HG03045 (cell line): ENCODE data around the gene LRRFIP2.
"Not testable (repeated sequence)": the region's sequence is repeated elsewhere in the genome, so short reads cannot be mapped to it uniquely, and the experiment has no call there.

ENCODE experiments used
- ATAC-seq: cut with Tn5 transposase; IDR thresholded peaks from one replicate; pipeline ENCODE4 v1.9.1; 2021; ENCODE audit warnings: mild to moderate bottlenecking, moderate library complexity; ENCODE audit not compliant: unreplicated experiment

The LRRFIP2 gene

DNA sequence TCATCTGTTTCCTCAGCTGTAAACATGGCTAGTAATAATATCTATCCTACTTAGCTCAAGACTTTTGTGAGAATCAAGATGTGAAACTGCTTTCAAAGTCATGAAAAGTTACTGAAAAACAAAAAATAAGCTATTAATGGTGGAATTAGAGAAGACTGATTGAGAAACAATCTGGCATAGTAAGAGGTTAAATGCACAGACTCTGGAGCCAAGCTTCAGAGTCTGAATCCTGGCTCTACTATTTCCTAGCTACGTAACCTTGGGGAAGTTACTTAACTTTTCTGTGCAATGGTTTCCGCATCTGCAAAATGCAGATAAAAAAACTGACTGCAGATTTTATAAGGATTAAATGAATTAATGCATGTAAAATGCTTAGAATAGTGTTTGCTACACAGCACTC, 28.8 kb downstream of the LRRFIP2 start:
- ATAC-seq = no peak

DNA sequence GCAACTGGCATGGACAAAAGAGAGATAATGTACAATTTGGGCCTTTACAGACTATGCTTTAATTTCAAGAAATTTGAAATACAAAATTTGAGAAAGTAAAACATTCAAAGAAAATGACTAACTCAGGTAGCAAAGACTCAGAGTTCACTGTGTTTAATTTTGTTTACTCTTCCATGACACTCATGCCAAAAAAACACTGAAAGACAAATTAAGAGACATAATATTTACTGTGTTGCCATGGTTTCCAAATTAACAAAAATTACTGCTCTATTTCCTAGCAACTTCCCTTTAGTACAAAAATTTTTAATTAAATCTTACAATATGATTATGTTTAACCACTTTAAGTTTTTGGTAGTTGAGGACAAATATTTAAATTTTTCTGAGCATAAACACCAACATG, 29.6 kb downstream of the LRRFIP2 start:
- no peak for ATAC-seq

GRCh38 chr3:37143821-37144220, 30.6 kb downstream of the LRRFIP2 start:
- ATAC-seq = no peak

DNA sequence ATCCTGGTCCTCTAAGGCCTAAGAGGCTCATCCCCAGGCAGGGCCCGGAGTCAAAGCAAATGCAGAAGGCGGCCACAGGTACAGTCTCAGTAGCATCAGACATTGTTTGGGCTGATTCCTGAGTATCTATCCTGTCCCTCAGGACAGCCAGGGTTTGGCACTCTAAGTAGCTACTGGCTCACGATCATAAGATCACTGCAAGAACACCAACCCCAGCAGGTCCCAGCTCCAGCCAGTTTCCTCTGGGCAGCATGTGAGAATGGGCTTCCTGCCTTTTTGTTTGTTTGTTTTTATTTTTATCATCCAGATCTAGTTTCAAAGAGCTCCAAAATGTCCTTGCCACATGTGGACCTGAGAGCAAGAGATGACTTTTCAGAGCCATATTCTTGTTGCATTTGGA, 32.7 kb downstream of the LRRFIP2 start:
- ATAC-seq = no peak

DNA sequence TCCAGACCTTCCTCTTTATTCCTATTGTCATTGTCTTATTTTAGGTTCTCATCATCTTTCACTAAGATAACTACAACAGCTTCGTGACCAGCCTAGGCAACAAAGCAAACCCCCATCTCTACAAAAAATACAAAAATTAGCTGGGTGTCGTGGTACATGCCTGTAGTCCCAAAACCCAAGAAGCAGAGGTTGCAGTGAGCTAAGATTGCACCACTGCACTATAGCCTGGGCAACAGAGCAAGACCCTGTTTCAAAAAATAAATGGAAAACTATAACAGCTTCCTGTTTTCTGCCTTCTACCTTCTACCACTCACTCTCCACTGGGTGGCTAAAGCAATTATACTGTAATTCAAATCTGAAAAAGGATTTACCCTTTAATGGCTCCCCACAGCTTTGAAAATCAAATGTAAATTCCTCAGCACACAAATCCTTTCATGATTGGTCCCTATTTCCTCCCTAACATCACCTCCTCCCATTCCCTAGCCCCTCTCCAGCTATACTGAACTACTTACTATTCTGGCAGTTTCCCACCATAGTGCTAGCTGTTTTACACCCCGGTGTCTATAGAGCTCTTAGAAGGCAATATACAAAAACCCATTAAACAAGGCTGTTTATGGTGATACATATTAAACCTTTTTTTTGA, 33.4 kb downstream of the LRRFIP2 start:
- no peak for ATAC-seq

DNA sequence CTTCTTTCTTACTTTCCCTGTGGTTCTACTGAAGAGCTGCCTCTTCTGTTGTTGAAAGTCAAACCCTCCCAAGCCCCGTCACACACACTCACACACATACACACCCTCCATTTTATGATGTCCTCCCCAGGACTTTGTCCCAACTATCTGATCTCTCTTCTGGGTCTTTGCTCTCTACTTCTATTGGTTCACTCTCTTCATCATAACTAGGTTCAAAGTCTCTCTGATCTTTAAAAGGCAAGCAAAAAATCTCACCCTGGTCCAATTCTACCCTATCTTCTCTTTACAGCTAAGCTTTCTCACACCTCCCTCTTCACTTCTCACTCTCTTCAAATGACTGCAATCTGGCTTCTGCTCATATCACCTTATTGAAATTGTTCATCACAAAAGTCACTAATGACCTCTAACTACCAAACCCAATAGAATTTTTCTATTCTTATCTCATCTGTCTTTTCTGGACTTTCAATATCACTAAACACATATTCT, 34.8 kb downstream of the LRRFIP2 start:
- no peak for ATAC-seq

GRCh38 chr3:37138816-37139215, 35.6 kb downstream of the LRRFIP2 start:
- no peak for ATAC-seq

DNA sequence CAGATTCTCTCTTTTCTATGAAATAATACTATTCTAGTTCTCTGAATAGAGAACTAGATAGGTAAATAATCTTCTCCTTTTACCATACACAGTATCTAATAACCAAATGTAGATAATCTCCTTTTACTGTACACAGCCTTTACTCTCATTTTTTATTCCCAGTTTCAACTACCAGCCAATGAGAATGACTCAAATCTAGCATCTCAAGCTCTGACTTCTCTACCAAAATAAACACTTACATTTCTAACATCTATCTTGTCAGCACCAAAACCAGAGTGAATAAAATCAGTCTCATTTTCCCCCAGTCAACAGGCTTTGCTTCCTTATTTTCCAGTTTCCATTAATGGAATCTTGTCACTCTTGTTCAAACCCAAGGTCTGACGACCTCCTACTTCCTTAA, 36.9 kb downstream of the LRRFIP2 start:
- ATAC-seq = no peak

GRCh38 chr3:37136067-37136466, 38.3 kb downstream of the LRRFIP2 start:
- ATAC-seq = no peak

DNA sequence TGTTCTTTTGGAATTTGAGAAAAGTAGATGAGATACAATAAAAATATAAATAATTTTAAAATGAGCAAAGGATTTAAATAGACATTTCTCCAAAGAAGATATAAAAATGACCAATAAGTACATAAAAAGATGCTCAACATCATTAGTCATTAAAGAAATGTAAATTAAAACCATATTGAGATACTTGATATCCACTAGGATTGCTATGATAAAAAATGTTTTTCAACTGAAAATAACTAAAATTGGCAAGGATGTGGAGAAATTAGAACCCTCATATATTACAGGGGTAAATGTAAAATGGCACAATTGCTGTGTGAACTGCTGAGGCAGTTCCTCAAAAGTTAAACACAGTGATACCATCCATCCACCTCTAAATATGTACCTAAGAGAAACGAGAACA, 38.8 kb downstream of the LRRFIP2 start:
- no peak for ATAC-seq

DNA sequence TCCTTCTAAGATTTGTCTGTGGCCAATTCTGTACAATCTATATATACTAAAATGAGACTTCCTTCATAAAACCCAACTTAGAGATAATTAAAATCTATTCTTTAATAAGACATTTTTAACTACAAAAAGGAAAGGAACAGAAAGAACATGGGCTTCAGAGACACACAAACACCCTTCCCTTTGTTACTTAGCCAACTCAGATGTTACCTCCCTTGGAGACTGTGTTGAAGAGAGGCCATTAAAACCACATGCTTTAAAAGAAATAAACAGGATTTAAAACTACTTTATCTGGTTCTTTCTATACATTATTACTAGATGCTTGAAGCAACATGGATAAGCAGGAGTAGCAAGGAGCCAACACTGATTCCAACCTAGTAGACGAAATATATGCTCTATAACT, 42.0 kb downstream of the LRRFIP2 start:
- ATAC-seq = no peak

DNA sequence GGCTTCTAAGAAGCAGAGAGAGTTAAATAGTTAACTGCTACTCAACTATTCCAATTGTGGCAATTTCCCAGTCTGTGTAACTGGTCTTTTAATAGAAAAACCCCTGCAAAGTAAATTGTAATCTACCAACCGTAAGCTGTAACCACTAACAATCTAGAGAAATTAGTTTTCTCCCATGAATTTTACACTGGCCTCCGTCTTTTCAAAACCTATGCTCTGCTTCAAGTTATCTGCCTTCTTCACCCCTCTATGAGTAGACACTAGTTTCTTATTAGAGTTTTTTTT, 42.6 kb downstream of the LRRFIP2 start:
- ATAC-seq = no peak

- no peak for ATAC-seq
Measured at GRCh38 chr3:37130984-37131859, 43.2 kb downstream of the LRRFIP2 start.

DNA sequence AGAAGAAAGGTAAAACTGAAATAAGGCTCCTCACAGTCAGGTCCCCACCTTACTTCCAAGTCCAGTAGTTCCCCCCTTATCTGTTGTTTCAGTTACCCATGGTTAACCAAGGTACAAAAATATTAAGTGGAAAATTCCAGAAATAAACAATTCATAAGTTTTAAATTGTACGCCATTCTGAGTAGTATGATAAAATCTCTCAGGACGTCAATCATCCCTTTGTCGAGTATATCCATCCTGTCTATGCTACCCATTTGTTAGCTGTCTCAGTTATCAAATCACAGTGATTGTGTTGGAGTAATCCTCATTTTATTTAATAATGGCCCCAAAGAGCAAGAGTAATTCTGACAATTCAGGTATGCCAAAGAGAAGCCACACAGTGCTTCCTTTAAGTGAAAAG, 43.9 kb downstream of the LRRFIP2 start:
- no peak for ATAC-seq

GRCh38 chr3:37129871-37130270, 44.5 kb downstream of the LRRFIP2 start:
- ATAC-seq = no peak

DNA sequence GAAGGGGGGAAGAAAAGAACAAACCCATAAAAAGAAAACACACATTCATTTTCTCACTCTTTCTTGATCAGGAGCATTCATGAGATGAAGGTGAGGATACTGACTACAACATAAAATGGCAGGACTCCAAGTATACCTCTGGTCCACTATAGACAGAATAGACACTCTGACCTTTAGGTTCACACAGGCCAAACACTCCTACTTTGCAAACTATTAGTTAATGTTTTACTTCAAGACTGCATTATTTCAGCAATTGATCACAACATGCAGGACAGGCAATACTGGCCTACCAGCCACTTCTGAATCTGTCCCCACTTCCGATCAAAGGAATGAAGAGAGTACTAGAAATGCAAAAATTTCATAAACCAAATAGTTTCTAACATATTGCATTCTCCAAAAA, 47.0 kb downstream of the LRRFIP2 start:
- ATAC-seq = no peak

GRCh38 chr3:37126856-37127255, 47.5 kb downstream of the LRRFIP2 start:
- no peak for ATAC-seq

- ATAC-seq = no peak
Measured at GRCh38 chr3:37125195-37126073, 48.9 kb downstream of the LRRFIP2 start.

DNA sequence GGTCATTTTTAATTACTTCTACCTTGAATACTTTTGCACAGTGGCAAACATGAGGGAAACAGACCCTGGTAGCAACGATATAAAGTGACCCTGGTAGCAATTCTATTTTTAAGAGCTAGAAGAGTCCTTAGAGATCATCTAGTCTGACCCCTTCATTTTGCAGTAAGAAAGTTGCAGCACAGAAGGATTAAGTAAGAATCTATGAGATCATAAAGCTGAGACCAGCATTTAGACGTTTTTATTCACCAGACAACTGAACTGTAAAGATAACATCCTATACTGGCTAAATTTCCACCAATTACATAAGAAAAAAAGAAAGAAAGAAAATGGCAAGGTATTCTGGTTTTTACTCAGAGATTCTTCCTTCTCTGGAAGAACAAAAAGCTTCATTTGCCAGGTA, 49.9 kb downstream of the LRRFIP2 start:
- ATAC-seq = no peak

DNA sequence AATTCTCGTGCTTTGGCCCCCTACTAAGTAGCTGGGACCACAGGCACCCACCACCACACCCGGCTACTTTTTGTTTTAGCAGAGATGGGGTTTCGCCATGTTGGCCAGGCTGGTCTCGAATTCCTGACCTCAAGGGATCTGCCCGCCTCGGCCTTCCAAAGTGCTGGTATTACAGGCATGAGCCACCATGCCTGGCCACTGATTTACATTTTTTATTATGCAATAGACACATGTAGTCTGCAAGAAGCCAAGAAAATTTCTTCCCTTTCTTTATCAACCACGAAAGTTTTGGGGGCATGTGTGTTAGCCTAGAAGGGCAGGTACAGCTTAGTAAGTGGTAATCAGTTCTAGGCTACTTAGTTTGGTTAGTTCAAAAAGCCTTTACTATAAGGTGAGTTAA, 51.1 kb downstream of the LRRFIP2 start:
- no peak for ATAC-seq

DNA sequence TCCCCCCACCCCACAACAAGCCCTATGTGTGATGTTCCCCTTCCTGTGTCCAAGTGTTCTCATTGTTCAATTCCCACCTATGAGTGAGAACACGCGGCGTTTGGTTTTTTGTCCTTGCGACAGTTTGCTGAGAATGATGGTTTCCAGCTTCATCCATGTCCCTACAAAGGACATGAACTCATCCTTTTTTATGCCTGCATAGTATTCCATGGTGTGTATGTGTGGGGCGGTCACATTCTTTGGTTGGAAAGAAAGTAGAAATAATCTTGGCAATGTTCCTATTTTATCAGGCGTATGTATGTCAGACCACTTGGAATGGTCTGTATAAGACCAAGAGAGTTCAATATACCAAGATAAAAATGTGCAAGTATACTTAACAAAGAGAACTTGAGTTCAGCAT, 52.3 kb downstream of the LRRFIP2 start:
- not testable (repeated sequence) for ATAC-seq

DNA sequence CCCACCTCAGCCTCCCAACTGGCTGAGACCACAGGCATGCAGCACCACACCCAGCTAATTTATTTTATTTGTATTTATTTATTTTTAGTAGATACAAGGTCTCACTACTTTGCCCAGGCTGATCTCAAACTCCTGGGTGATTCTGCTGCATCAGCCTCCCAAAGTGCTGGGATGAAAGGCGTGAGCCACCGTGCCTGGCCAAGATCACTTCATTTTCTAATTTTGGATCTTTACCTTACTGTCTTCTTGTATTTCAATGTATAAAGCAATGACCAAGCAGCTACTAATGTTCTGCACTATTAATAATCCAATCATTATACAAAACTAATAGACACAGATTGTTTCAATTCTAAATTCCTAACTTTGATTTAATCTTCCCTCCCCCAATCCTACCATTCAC, 56.2 kb downstream of the LRRFIP2 start:
- ATAC-seq = no peak
